GM08714 (cell line): ENCODE results near the gene CT45A9.
"Not testable (repeated sequence)": the region's sequence is repeated elsewhere in the genome, so short reads cannot be mapped to it uniquely, and the experiment has no call there.

ENCODE experiments used
- H3K4me3 ChIP-seq: fragments of 200-500 bp; sonication (Bioruptor generic); 2 replicates; pipeline ENCODE4 v1.5.1; 2014; ENCODE audit warnings: mild to moderate bottlenecking, low read length, inconsistent platforms
- ZNF274 ChIP-seq: IDR thresholded peaks from 2 replicates; pipeline ENCODE4 v1.6.1; 2012; ENCODE audit warnings: mild to moderate bottlenecking, low read depth, low read length

CT45A9 gene, protein sequence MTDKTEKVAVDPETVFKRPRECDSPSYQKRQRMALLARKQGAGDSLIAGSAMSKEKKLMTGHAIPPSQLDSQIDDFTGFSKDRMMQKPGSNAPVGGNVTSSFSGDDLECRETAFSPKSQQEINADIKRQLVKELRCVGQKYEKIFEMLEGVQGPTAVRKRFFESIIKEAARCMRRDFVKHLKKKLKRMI

GRCh38 chrX:135871712-135872111 is at the start of gene CT45A9:
CT45A9 (minus strand) TSS chrX:135871812; CDS start chrX:135868061, 3,751 bp downstream.
- H3K4me3 ChIP-seq = not testable (repeated sequence)

- not testable (repeated sequence) for H3K4me3 ChIP-seq
Measured at GRCh38 chrX:135920516-135920915, 48.9 kb upstream of the CT45A9 start.

- no peak overlapping the region for H3K4me3 ChIP-seq
Measured at GRCh38 chrX:135914404-135914803, 42.8 kb upstream of the CT45A9 start.

GRCh38 chrX:135910251-135910650 is 38.6 kb upstream of the CT45A9 start:
- H3K4me3 ChIP-seq = no peak overlapping the region
- TF ChIP-seq ZNF274 = no peak

More at GRCh38 chrX:135914404-135914803, 42.8 kb upstream of the CT45A9 start:
- TF ChIP-seq ZNF274 = no peak

DNA sequence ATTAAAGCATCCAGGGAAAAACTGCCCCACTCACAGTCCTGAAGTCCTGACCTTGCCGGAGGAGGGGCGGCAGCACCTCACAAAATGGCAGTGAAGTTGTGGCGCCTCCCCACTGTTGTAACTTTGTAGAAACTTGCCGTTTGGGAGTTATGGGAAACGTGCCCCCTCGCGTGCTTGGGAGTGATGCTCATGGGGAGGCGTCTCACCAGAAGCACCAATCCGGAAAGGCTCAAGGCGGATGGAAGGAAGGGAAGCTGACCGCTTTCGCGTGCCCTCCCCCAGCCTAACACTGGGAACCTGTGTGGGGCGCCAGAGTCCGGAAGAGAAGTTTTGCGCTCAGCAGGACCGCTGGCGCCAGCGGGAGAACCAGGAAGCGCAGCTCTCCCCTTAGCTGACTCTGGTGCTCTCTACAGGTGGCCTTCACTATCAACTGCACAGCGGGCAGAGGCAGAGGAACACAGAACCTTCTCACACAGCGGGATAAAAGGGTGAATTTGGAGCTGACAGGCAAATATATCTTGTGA is 21.7 kb upstream of the CT45A9 start, which contains the start of the genes CT45A10 and SAGE1:
CT45A10 (minus strand) TSS at position 151 of the 524 bp plus-strand sequence. CDS start 8,100 bp downstream, outside the sequence.
SAGE1 (plus strand) TSS at position 423 of the 524 bp plus-strand sequence. CDS start 2,527 bp downstream, outside the sequence.
- TF ChIP-seq ZNF274 = no peak
- H3K4me3 ChIP-seq = no peak within 1 kb of the TSS

DNA sequence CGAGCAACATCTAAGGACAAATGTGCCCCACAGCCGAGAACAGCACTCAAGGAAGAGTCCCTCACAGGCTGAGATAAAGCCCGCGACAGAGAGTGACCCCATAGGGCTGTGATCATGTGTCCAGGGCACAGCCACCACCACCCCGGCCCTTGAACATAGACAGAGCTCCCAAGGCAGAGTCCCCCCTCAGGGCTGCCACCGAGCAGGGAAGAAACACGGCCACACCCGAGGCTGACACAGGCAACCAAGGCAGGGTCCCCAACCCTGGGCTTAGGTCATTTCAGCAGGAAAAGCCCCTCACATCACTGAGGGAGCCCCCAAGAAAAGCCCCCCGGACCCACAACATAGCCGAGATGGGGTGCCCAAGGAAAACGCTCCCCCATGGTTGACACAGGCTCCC is 21.2 kb upstream of the CT45A9 start:
- TF ChIP-seq ZNF274 = no peak
- no peak overlapping the region for H3K4me3 ChIP-seq

DNA sequence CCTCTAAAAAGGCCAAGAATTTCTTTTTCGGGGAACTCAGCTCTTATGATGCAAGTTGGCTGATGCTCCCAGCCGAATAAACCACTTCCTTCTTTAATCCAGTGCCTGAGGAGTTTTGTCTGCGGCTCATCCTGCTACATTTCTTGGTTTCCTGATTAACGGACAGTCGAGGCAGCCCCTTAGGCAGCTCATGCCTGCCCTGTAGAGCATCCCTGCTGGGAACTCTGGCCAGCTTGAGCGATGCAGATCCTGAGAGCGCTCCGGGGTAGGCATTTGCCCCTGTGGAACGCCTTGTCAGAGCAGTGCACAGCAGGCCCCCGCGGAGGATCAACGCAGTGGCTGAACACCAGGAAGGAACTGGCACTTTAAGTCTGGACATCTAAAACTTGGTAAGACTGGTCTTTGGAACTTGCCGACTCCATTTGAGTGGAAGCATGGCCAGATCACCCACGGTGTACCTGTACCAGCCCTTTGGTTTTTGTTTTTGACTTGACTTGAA is 18.5 kb upstream of the CT45A9 start:
- TF ChIP-seq ZNF274 = no peak

DNA sequence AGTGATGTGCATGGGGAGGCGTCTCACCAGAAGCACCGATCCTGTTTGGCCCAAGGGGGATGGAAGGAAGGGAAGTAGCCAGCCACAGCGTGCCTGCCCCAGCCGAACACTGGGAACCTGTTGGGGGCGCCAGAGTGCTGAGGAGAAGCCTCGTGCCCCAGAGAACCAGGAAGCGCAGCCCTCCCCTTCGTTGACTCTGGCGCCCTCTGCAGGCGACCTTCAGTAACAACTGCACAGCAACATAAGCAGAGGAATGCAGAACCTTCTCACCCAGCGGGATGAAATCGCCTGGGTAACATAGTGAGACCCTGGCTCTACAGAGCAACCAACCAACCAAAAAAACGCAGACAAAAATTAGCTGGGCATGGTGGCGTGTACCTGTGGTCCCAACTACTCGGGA is 17.4 kb upstream of the CT45A9 start:
- not testable (repeated sequence) for H3K4me3 ChIP-seq

More for the DNA sequence above, 18.5 kb upstream of the CT45A9 start:
- no peak overlapping the region for H3K4me3 ChIP-seq

GRCh38 chrX:135888230-135888629 is 16.6 kb upstream of the CT45A9 start:
- H3K4me3 ChIP-seq = not testable (repeated sequence)

- H3K4me3 ChIP-seq = not testable (repeated sequence)
Measured at GRCh38 chrX:135882741-135883140, 11.1 kb upstream of the CT45A9 start.

- not testable (repeated sequence) for H3K4me3 ChIP-seq
Measured at GRCh38 chrX:135854438-135854837, 17.2 kb downstream of the CT45A9 start, which contains the start of gene CT45A8. CT45A8 (minus strand) TSS chrX:135854538; CDS start chrX:135850783, 3,755 bp downstream.

DNA sequence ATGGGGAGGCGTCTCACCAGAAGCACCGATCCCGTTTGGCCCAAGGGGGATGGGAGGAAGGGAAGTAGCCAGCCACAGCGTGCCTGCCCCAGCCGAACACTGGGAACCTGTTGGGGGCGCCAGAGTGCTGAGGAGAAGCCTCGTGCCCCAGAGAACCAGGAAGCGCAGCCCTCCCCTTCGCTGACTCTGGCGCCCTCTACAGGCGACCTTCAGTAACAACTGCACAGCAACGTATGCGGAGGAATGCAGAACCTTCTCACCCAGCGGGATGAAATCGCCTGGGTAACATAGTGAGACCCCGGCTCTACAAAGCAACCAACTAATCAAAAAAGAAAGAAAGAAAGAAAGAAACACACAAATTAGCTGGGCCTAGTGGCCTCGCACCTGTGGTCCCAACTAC is 34.4 kb downstream of the CT45A9 start, which contains the start of gene CT45A7:
CT45A7 (minus strand) TSS at position 101 of the 400 bp plus-strand sequence. CDS start 3,747 bp downstream, outside the sequence.
- not testable (repeated sequence) for H3K4me3 ChIP-seq

DNA sequence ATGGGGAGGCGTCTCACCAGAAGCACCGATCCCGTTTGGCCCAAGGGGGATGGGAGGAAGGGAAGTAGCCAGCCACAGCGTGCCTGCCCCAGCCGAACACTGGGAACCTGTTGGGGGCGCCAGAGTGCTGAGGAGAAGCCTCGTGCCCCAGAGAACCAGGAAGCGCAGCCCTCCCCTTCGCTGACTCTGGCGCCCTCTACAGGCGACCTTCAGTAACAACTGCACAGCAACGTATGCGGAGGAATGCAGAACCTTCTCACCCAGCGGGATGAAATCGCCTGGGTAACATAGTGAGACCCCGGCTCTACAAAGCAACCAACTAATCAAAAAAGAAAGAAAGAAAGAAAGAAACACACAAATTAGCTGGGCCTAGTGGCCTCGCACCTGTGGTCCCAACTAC is 51.7 kb downstream of the CT45A9 start, which contains the start of gene CT45A2:
CT45A2 (minus strand) TSS at position 101 of the 400 bp plus-strand sequence. CDS start 3,747 bp downstream, outside the sequence.
- H3K4me3 ChIP-seq = not testable (repeated sequence)
